Measurements from ENCODE around the gene FAT1.
A peak's percentile ranks its signal among the peaks of the same experiment; 100 is the strongest.

Gene FAT1

DNA sequence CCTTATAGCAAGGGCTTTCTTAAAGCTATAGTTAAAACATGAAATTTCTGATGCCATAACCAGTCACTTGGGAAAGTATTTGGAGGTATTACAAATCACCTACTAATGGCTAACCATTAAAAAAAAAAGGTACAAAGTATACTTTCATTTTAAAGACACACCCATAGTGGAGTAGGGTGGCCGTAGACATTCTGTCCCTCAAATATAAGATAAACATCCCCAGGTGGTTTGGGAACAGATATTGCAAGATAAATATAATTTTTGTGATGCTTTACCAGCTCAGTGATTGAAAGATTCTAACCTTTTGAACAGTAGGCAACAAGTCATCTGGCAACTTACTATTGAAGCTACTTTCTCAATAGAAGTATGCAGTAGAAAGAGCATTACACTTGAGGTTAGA is 6.2 kb upstream of the FAT1 start:
- CTCF ChIA-PET: no interaction called here
- Histone ChIP-seq H3K9me3 (ENCODE audit: control extremely low read depth in 1 of 5, control insufficient read depth in 4 of 5, insufficient read depth in 2 of 5, low read depth in 1 of 5, low read length in 4 of 5) (no peaks in the 10 kb centered on the region), H3K27me3 (replicated peaks in 2 of 5; ENCODE audit: control insufficient read depth in 4 of 5, insufficient read depth in 5 of 5, low read length in 4 of 5) (peaks cover 24 to 45% (median 29%) of the 10 kb centered on the region in 5 experiments), H3K4me3 (ENCODE audit: control insufficient read depth in 1 of 7, extremely low read depth in 1 of 7, insufficient read depth in 4 of 7, low read depth in 2 of 7, low read length in 6 of 7) (no peak overlapping the region), H3K4me1 (ENCODE audit: control extremely low read depth in 1 of 4, control insufficient read depth in 4 of 4, insufficient read depth in 4 of 4, low read length in 3 of 4) (peaks cover 0 to 16% (median 10%) of the 10 kb centered on the region in 4 experiments), H3K27ac (ENCODE audit: insufficient read depth in 1 of 2, low read depth in 1 of 2, low read length in 2 of 2, poor library complexity in 1 of 2, severe bottlenecking in 2 of 2) (no peak overlapping the region), H3K36me3 (ENCODE audit: control insufficient read depth in 4 of 4, insufficient read depth in 4 of 4, low read length in 3 of 4) (no peaks in the 10 kb centered on the region)
- DNase-seq: no peak
- POLR2A ChIA-PET: no interaction called here
- WGBS (ENCODE audit: insufficient coverage): no CpG with 5 or more reads among the region's 1 CpG

DNA sequence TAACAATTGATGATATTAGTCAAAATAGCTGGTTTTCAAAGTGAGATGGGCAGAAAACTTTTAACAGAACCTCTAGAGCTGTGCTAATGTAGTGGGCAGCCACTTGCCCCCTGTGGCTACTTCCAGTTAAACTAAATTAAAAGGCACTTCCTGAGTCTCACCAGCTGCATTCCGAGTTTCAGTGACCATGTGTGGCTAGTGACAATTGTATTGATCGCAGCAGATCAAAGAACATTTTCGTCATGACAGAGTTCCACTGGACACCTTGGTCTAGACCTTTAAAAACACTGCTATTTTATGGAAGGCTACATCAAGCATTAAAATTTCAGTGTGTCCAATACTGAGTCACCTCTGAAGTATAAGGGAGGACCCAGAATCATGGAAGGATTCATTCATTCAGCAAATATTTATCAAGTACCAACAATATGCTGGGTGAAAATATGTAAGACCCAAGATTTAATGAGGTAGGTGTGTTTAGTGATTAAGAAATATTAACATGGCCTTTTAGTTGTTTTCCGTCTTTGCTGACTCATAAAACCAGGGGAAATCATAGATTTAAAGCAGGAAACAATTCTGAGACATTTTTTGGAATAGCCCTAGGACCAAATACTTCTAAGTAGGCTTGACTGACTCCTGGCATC is 5.1 kb upstream of the FAT1 start:
- 48% methylated on average over 4 of the region's 4 CpGs for WGBS (ENCODE audit: insufficient coverage)
- Histone ChIP-seq H3K27ac (ENCODE audit: insufficient read depth in 1 of 2, low read depth in 1 of 2, low read length in 2 of 2, poor library complexity in 1 of 2, severe bottlenecking in 2 of 2) (no peak overlapping the region), H3K4me1 (ENCODE audit: control extremely low read depth in 1 of 4, control insufficient read depth in 4 of 4, insufficient read depth in 4 of 4, low read length in 3 of 4) (peaks cover 0 to 27% (median 17%) of the 10 kb centered on the region in 4 experiments), H3K27me3 (replicated peaks in 2 of 5; ENCODE audit: control insufficient read depth in 4 of 5, insufficient read depth in 5 of 5, low read length in 4 of 5) (peaks cover 24 to 56% (median 31%) of the 10 kb centered on the region in 5 experiments), H3K36me3 (ENCODE audit: control insufficient read depth in 4 of 4, insufficient read depth in 4 of 4, low read length in 3 of 4) (no peaks in the 10 kb centered on the region), H3K4me3 (ENCODE audit: control insufficient read depth in 1 of 7, extremely low read depth in 1 of 7, insufficient read depth in 4 of 7, low read depth in 2 of 7, low read length in 6 of 7) (no peak overlapping the region), H3K9me3 (ENCODE audit: control extremely low read depth in 1 of 5, control insufficient read depth in 4 of 5, insufficient read depth in 2 of 5, low read depth in 1 of 5, low read length in 4 of 5) (no peaks in the 10 kb centered on the region)
- POLR2A ChIA-PET: no interaction called here
- CTCF ChIA-PET: no interaction called here
- no peak for DNase-seq

DNA sequence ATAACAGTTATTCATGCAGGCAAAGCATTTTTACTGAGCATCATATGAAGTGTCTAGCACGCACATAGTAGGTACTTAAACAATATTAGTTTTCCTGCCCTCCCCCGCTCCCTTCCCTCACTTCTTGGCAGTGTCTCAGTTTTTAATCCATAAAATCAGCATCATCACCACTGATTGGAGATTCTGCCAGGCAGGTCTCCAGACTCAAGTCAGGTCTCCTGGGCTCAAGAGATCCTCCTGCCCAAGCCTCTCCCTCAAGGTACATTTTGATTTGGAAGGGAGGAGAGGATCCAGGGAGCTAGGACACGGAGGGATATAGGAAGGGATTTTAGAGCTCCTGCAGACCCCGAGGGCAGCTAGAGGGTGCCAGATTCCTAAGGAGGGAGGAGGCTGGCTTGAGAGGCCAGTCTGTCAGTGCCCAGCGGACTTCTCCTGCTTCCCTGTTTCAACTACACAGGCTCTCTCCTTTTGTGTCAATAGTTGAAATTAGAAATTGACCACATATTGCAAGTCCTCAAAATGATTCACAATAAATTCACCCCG is 4.4 kb upstream of the FAT1 start:
- WGBS (ENCODE audit: insufficient coverage): 48% methylated on average over 3 of the region's 6 CpGs
- Histone ChIP-seq H3K27me3 (replicated peaks in 2 of 5; ENCODE audit: control insufficient read depth in 4 of 5, insufficient read depth in 5 of 5, low read length in 4 of 5) (peaks cover 24 to 63% (median 31%) of the 10 kb centered on the region in 5 experiments), H3K4me3 (ENCODE audit: control insufficient read depth in 1 of 7, extremely low read depth in 1 of 7, insufficient read depth in 4 of 7, low read depth in 2 of 7, low read length in 6 of 7) (no peak overlapping the region), H3K4me1 (ENCODE audit: control extremely low read depth in 1 of 4, control insufficient read depth in 4 of 4, insufficient read depth in 4 of 4, low read length in 3 of 4) (peaks cover 0 to 32% (median 22%) of the 10 kb centered on the region in 4 experiments), H3K36me3 (ENCODE audit: control insufficient read depth in 4 of 4, insufficient read depth in 4 of 4, low read length in 3 of 4) (no peaks in the 10 kb centered on the region), H3K27ac (ENCODE audit: insufficient read depth in 1 of 2, low read depth in 1 of 2, low read length in 2 of 2, poor library complexity in 1 of 2, severe bottlenecking in 2 of 2) (no peak overlapping the region), H3K9me3 (ENCODE audit: control extremely low read depth in 1 of 5, control insufficient read depth in 4 of 5, insufficient read depth in 2 of 5, low read depth in 1 of 5, low read length in 4 of 5) (no peaks in the 10 kb centered on the region)
- CTCF ChIA-PET: no interaction called here
- POLR2A ChIA-PET: no interaction called here
- no peak for DNase-seq

DNA sequence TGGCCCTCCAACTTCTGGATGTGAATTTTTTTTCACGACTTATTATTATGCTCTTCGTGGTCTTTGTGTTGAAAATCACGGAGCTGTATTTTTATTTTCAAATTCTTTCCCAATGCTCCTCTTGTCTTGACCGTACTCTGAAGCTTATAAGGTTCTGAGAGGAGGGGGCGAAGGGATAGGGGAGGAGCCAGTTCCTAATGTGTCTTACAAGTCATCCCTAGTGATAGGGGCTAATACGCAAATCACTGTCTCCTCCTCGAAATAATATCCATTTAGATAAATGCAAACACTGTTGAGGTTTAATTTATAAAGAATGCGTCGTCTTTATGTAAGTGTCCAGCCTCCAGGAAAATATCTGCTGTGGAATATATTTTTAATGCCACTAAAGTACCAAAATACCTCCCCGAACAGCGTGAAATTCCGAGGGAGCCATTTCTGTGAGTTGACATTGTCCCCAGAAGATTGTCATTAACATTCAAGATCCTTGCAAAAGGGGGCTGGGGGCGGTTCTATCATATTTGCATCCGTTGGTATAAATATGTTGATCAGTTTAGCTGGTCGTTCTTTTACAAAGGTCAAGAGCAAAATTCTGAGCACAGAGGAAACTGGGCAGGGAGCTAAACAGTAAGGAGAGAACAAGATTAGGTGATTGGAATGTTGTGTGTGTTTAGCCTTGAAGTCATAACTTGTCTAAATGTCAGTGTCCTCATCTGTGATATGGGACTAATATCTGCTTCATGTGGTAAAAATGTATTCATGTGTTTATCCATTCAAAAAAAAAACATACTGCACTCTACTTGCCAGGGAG is 3.7 kb upstream of the FAT1 start:
- Histone ChIP-seq H3K27ac (ENCODE audit: insufficient read depth in 1 of 2, low read depth in 1 of 2, low read length in 2 of 2, poor library complexity in 1 of 2, severe bottlenecking in 2 of 2) (no peak overlapping the region), H3K4me1 (ENCODE audit: control extremely low read depth in 1 of 4, control insufficient read depth in 4 of 4, insufficient read depth in 4 of 4, low read length in 3 of 4) (peaks cover 0 to 38% (median 24%) of the 10 kb centered on the region in 4 experiments), H3K27me3 (replicated peaks in 2 of 5; ENCODE audit: control insufficient read depth in 4 of 5, insufficient read depth in 5 of 5, low read length in 4 of 5) (peaks cover 28 to 70% (median 36%) of the 10 kb centered on the region in 5 experiments), H3K36me3 (ENCODE audit: control insufficient read depth in 4 of 4, insufficient read depth in 4 of 4, low read length in 3 of 4) (no peaks in the 10 kb centered on the region), H3K9me3 (ENCODE audit: control extremely low read depth in 1 of 5, control insufficient read depth in 4 of 5, insufficient read depth in 2 of 5, low read depth in 1 of 5, low read length in 4 of 5) (no peaks in the 10 kb centered on the region), H3K4me3 (ENCODE audit: control insufficient read depth in 1 of 7, extremely low read depth in 1 of 7, insufficient read depth in 4 of 7, low read depth in 2 of 7, low read length in 6 of 7) (peak overlapping the region in 1 of 7 experiments; percentile 62)
- peak in 1 of 3 donors; percentile 2 for DNase-seq
- ChIA-PET CTCF (no interaction called here), POLR2A (no interaction called here)
- WGBS (ENCODE audit: insufficient coverage): 15% methylated on average over 8 of the region's 15 CpGs

DNA sequence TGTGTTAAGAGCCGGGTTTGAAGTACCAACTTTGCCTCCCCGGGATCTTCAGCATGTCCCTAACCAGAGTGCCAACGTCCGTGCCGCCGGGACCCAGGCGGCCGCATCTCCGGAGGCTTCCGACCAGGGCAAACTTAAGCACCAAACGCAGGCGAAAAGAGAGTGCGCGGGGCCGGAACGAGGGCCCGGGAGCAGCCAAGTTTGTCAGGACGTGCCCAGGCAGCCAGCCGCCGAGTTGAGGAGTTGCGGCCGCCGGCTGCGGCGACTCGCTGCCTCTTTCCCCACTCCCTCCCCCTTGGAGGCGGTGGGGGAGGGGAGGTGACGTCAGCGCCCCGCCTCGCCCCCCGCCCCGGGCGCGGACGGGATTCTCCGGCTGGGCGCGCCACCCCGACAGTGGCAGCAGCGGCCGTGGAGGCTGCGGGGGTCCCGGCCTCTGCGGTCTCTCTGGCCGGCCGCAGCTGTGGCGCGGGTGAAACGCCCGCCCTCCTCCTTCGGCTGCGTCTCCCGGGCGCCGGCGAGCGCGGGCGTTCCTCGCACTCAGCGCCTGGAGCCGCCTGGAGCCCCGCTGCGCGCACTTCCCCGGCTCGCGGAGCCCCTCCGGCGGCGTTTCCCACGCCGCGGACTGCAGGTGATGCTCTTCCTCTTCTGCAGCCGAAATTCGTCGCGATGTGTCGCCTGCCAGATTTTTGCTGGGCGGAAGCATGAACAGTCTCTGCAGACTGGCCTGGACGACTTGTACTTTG is 2.9 kb upstream of the FAT1 start:
- peak overlapping the region in 6 of 7 experiments; percentile 8 to 62 (median 30) for H3K4me3 ChIP-seq (ENCODE audit: control insufficient read depth in 1 of 7, extremely low read depth in 1 of 7, insufficient read depth in 4 of 7, low read depth in 2 of 7, low read length in 6 of 7)
- ChIA-PET POLR2A (no interaction called here), CTCF (no interaction called here)
- H3K9me3 ChIP-seq (ENCODE audit: control extremely low read depth in 1 of 5, control insufficient read depth in 4 of 5, insufficient read depth in 2 of 5, low read depth in 1 of 5, low read length in 4 of 5): no peaks in the 10 kb centered on the region
- H3K27me3 ChIP-seq (replicated peaks in 2 of 5; ENCODE audit: control insufficient read depth in 4 of 5, insufficient read depth in 5 of 5, low read length in 4 of 5): peaks cover 29 to 78% (median 43%) of the 10 kb centered on the region in 5 experiments
- H3K4me1 ChIP-seq (ENCODE audit: control extremely low read depth in 1 of 4, control insufficient read depth in 4 of 4, insufficient read depth in 4 of 4, low read length in 3 of 4): peaks cover 0 to 38% (median 24%) of the 10 kb centered on the region in 4 experiments
- no peaks in the 10 kb centered on the region for H3K36me3 ChIP-seq (ENCODE audit: control insufficient read depth in 4 of 4, insufficient read depth in 4 of 4, low read length in 3 of 4)
- H3K27ac ChIP-seq (ENCODE audit: insufficient read depth in 1 of 2, low read depth in 1 of 2, low read length in 2 of 2, poor library complexity in 1 of 2, severe bottlenecking in 2 of 2): no peak overlapping the region
- WGBS (ENCODE audit: insufficient coverage): 1% methylated on average over 67 of the region's 82 CpGs
- peak in 2 of 3 donors; percentile 48 to 53 for DNase-seq

DNA sequence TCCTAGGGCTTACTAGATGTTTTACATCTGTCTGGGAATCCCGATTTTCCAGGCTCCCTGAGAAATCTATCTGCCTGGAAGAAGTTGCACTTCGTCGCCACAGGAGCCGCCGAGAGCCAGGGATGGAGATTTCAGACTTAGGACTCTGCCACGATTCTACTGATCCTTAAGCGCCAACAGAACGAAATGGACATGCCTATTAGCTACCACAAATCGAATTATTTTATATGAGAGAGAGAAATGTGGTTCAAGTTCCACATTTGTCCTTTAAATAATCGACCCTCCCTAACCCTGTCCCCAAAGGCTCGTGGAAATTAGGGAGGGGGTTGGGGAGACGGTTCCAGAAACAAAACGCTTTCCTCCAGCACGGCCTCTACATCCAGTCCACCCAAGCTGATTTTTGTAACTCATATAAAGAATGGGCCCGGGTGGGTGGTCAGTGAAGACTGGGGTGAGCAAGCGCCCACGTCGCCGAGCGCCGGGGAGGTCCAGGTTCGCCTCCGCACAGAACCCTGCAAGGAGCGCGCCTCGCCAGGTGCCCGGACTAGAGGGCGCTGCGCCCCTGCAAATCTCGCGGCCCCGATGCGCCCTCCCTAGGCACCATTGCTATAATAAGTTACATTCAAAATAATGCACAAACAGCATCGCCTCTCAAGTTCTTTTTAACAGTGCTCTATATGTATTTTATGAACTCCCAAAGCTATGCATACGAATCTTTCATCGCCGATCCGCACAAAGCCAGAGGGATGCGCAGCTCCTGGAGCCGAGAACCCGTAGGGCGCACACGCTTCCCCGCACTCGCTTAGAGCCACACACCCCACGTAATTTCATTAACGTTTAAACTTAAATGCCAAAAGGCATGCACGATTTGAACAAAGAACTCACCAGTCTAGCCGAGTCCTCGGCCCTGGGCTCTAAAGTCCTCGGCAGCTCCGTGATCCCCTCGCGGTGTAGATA is 2.1 kb upstream of the FAT1 start:
- 3% methylated on average over 43 of the region's 54 CpGs for WGBS (ENCODE audit: insufficient coverage)

More for the DNA sequence above, 2.1 kb upstream of the FAT1 start:
- Histone ChIP-seq H3K4me3 (ENCODE audit: control insufficient read depth in 1 of 7, extremely low read depth in 1 of 7, insufficient read depth in 4 of 7, low read depth in 2 of 7, low read length in 6 of 7) (peak overlapping the region in 6 of 7 experiments; percentile 8 to 64 (median 38)), H3K4me1 (ENCODE audit: control extremely low read depth in 1 of 4, control insufficient read depth in 4 of 4, insufficient read depth in 4 of 4, low read length in 3 of 4) (peaks cover 0 to 38% (median 24%) of the 10 kb centered on the region in 4 experiments), H3K27ac (ENCODE audit: insufficient read depth in 1 of 2, low read depth in 1 of 2, low read length in 2 of 2, poor library complexity in 1 of 2, severe bottlenecking in 2 of 2) (no peak overlapping the region), H3K36me3 (ENCODE audit: control insufficient read depth in 4 of 4, insufficient read depth in 4 of 4, low read length in 3 of 4) (no peaks in the 10 kb centered on the region), H3K9me3 (ENCODE audit: control extremely low read depth in 1 of 5, control insufficient read depth in 4 of 5, insufficient read depth in 2 of 5, low read depth in 1 of 5, low read length in 4 of 5) (peaks cover 0 to 4% (median 4%) of the 10 kb centered on the region in 5 experiments), H3K27me3 (replicated peaks in 2 of 5; ENCODE audit: control insufficient read depth in 4 of 5, insufficient read depth in 5 of 5, low read length in 4 of 5) (peaks cover 29 to 85% (median 43%) of the 10 kb centered on the region in 5 experiments)
- peak; percentile 57 to 66 (median 58) for DNase-seq
- CTCF ChIA-PET: no interaction called here
- POLR2A ChIA-PET: no interaction called here
